CD14-positive monocyte (primary cell): ENCODE data around the gene FEM1A. TPM values are rescaled to one million over a fixed set of nuclear protein-coding genes. Genes with fewer than 3 reads are reported as not detected.

Experiments used
- DNase-seq, 3 donors: peaks; one replicate each; pipeline ENCODE4 v3.0.0-alpha.2; 2011 to 2022
- H2AFZ ChIP-seq: 2 replicates; pipeline ENCODE4 v1.6.0; 2012; ENCODE audit warnings: mild to moderate bottlenecking, low read depth, low read length, inconsistent platforms; ENCODE audit not compliant: insufficient read depth, poor library complexity, severe bottlenecking
- H3K27ac ChIP-seq, 2 donors: 1 replicate in 1 of 2; 2 replicates in 1 of 2; pipeline ENCODE4 v1.5.1; 2012 to 2013; ENCODE audit warnings: low read length in 2 of 2, control low read depth in 1 of 2, inconsistent platforms in 1 of 2, low read depth in 1 of 2, mild to moderate bottlenecking in 1 of 2
- H3K27me3 ChIP-seq, 2 donors: one replicate each; pipeline versions ENCODE4 v1.6.0 to v1.6.1; 2011 to 2013; ENCODE audit warnings: low read length in 2 of 2; ENCODE audit not compliant: control insufficient read depth in 2 of 2, insufficient read depth in 2 of 2
- H3K36me3 ChIP-seq, 2 donors: replicated peaks in 1 of 2; 1 replicate in 1 of 2; 2 replicates in 1 of 2; pipeline versions ENCODE4 v1.5.1 to v1.6.1; 2012 to 2013; ENCODE audit warnings: low read length in 2 of 2, control low read depth in 1 of 2, inconsistent platforms in 1 of 2, mild to moderate bottlenecking in 1 of 2; ENCODE audit not compliant: insufficient read depth in 2 of 2, control insufficient read depth in 1 of 2
- H3K4me1 ChIP-seq, 2 donors: 1 replicate in 1 of 2; 2 replicates in 1 of 2; pipeline versions ENCODE4 v1.5.1 to v1.6.1; 2012 to 2013; ENCODE audit warnings: low read length in 2 of 2, control low read depth in 1 of 2, inconsistent platforms in 1 of 2, mild to moderate bottlenecking in 1 of 2, moderate library complexity in 1 of 2; ENCODE audit not compliant: insufficient read depth in 2 of 2, control insufficient read depth in 1 of 2
- H3K4me2 ChIP-seq: replicated peaks from 2 replicates; pipeline ENCODE3; 2012; ENCODE audit warnings: low read length, moderate library complexity, mild to moderate bottlenecking; ENCODE audit not compliant: poor library complexity, severe bottlenecking; ENCODE audit errors: extremely low read depth
- H3K4me3 ChIP-seq, 3 experiments: fragments of 200-600 bp in 1 of 3; sonication (generic) in 1 of 3; replicated peaks in 1 of 3; 1 replicate in 2 of 3; 2 replicates in 1 of 3; pipeline ENCODE4 v1.5.1; 2011 to 2013; ENCODE audit warnings: low read length in 3 of 3, mild to moderate bottlenecking in 3 of 3, control low read depth in 2 of 3, low read depth in 2 of 3, inconsistent platforms in 1 of 3, moderate library complexity in 1 of 3
- H3K79me2 ChIP-seq: 2 replicates; pipeline ENCODE4 v1.6.0; 2012; ENCODE audit warnings: mild to moderate bottlenecking, control low read depth, inconsistent platforms, low read length, moderate library complexity; ENCODE audit not compliant: insufficient read depth
- H3K9ac ChIP-seq: 2 replicates; pipeline ENCODE4 v1.6.0; 2017; ENCODE audit warnings: low read length, mild to moderate bottlenecking; ENCODE audit not compliant: insufficient read depth, poor library complexity, severe bottlenecking
- H3K9me3 ChIP-seq, 2 donors: replicated peaks in 1 of 2; 1 replicate in 1 of 2; 2 replicates in 1 of 2; pipeline versions ENCODE4 v1.5.1 to v1.6.1; 2012 to 2013; ENCODE audit warnings: low read length in 2 of 2, control low read depth in 1 of 2; ENCODE audit not compliant: control insufficient read depth in 1 of 2, insufficient read depth in 1 of 2
- H4K20me1 ChIP-seq: 2 replicates; pipeline ENCODE4 v1.6.0; 2012; ENCODE audit warnings: mild to moderate bottlenecking, low read length, control low read depth, moderate library complexity; ENCODE audit not compliant: insufficient read depth
- H3K27ac Mint-ChIP-seq, 7 donors: one replicate each; pipeline ENCODE4 v1.8.0; 2020; ENCODE audit warnings: mild to moderate bottlenecking in 7 of 7, mixed read lengths in 7 of 7, moderate library complexity in 6 of 7, inconsistent platforms in 2 of 7
- H3K27me3 Mint-ChIP-seq, 3 donors: one replicate each; pipeline ENCODE4 v1.8.0; 2021 to 2022; ENCODE audit warnings: low read depth in 3 of 3, mild to moderate bottlenecking in 3 of 3, mixed read lengths in 3 of 3, moderate library complexity in 3 of 3, inconsistent platforms in 1 of 3
- H3K36me3 Mint-ChIP-seq, 2 donors: one replicate each; pipeline ENCODE4 v1.8.0; 2020; ENCODE audit warnings: mixed read lengths in 2 of 2, inconsistent platforms in 1 of 2, mild to moderate bottlenecking in 1 of 2
- H3K4me1 Mint-ChIP-seq: one replicate; pipeline ENCODE4 v1.8.0; 2020; ENCODE audit warnings: mild to moderate bottlenecking, mixed read lengths
- H3K4me3 Mint-ChIP-seq, 2 donors: one replicate each; pipeline ENCODE4 v1.8.0; 2020; ENCODE audit warnings: mild to moderate bottlenecking in 2 of 2, mixed read lengths in 2 of 2, moderate library complexity in 1 of 2
- H3K9me3 Mint-ChIP-seq, 7 donors: one replicate each; pipeline ENCODE4 v1.8.0; 2020 to 2022; ENCODE audit warnings: mixed read lengths in 7 of 7, mild to moderate bottlenecking in 6 of 7, moderate library complexity in 6 of 7, inconsistent platforms in 2 of 7
- CTCF ChIP-seq: fragments of 200-600 bp; IDR thresholded peaks from one replicate; pipeline ENCODE4 v1.8.0; 2022; ENCODE audit warnings: antibody characterized with exemption, mild to moderate bottlenecking
- WGBS: methylation state at CpG from one replicate; pipeline ENCODE4 v1.1.5; 2013; ENCODE audit warnings: missing lambda C conversion rate; ENCODE audit not compliant: insufficient coverage; 5-methylcytosine and 5-hydroxymethylcytosine counted together
- intact Hi-C, 2 donors: fragments of 100-400 bp; cut with micrococcal nuclease; formaldehyde crosslinking; loops; one replicate each; pipeline versions ENCODE4 v1.15.0 to v1.15.1; 2023
- polyA plus RNA-seq, 3 donors: library from polyadenylated mRNA; depleted of rRNA in 1 of 3; unstranded in 2 of 3; stranded (reverse) in 1 of 3; fragments of 300-500 nt in 2 of 3; fragments of >200 nt in 1 of 3; fragmentation: Illumina TruSeq in 2 of 3; gene quantifications; 1 replicate in 2 of 3; 2 replicates in 1 of 3; pipeline ENCODE4 v1.2.3, GENCODE V29; 2012 to 2021

Gene FEM1A
- polyA plus RNA-seq, 3 donors, result 2.1 to 4.2 (median 2.4) TPM

- peak overlapping the region; percentile 65 to 83 for H3K4me3 Mint-ChIP-seq
- H3K4me1 ChIP-seq, result peaks cover 56 to 59% of the 10 kb centered on the region in 2 donors
- peaks cover 34 to 43% of the 10 kb centered on the region in 2 donors for H3K36me3 Mint-ChIP-seq
- peaks cover 39% of the 10 kb centered on the region for H3K4me1 Mint-ChIP-seq
- intact Hi-C loops, result no loop called here
- H3K9me3 Mint-ChIP-seq, result peaks cover 0 to 4% (median 0%) of the 10 kb centered on the region in 7 donors
- peak overlapping the region; percentile 14 to 71 (median 14) for H3K4me3 ChIP-seq
- H4K20me1 ChIP-seq, result peaks cover 58% of the 10 kb centered on the region
- peaks cover 29 to 41% of the 10 kb centered on the region in 2 donors for H3K36me3 ChIP-seq
- peak overlapping the region; percentile 81 to 100 (median 90) for H3K27ac Mint-ChIP-seq
- no peak overlapping the region for H2AFZ ChIP-seq
- H3K27me3 ChIP-seq, result no peaks in the 10 kb centered on the region
- peaks cover 0 to 6% (median 0%) of the 10 kb centered on the region in 3 donors for H3K27me3 Mint-ChIP-seq
- WGBS, result 31% methylated on average over 15 of the region's 28 CpGs
- no peaks in the 10 kb centered on the region for H3K9me3 ChIP-seq
- TF ChIP-seq CTCF, result no peak
- peak overlapping the region; percentile 26 to 67 for H3K27ac ChIP-seq
- H3K4me2 ChIP-seq, result peak overlapping the region; percentile 75
- DNase-seq, result peak; percentile 88 to 95 (median 92)
- peaks cover 22% of the 10 kb centered on the region for H3K79me2 ChIP-seq
- no peak overlapping the region for H3K9ac ChIP-seq
Measured at GRCh38 chr19:4815426-4816201, 24.1 kb downstream of the FEM1A start.

GRCh38 chr19:4816202-4816949 lies 24.8 kb downstream of the FEM1A start:
- peaks cover 0 to 6% (median 0%) of the 10 kb centered on the region in 3 donors for H3K27me3 Mint-ChIP-seq
- Histone ChIP-seq H3K9me3 (no peaks in the 10 kb centered on the region), H3K27ac (peak overlapping the region; percentile 26 to 67), H3K4me2 (peak overlapping the region; percentile 75), H3K9ac (no peak overlapping the region), H3K36me3 (peaks cover 29 to 41% of the 10 kb centered on the region in 2 donors), H3K4me1 (peaks cover 48 to 51% of the 10 kb centered on the region in 2 donors), H3K4me3 (peak overlapping the region in 1 of 3 experiments; percentile 71), H3K27me3 (no peaks in the 10 kb centered on the region), H4K20me1 (peaks cover 65% of the 10 kb centered on the region), H3K79me2 (peaks cover 30% of the 10 kb centered on the region), H2AFZ (no peak overlapping the region)
- H3K27ac Mint-ChIP-seq, result peak overlapping the region in 5 of 7 donors; percentile 36 to 100 (median 78)
- H3K4me3 Mint-ChIP-seq, result no peak overlapping the region
- DNase-seq, result no peak
- H3K9me3 Mint-ChIP-seq, result peaks cover 0 to 4% (median 0%) of the 10 kb centered on the region in 7 donors
- H3K4me1 Mint-ChIP-seq, result peaks cover 32% of the 10 kb centered on the region
- intact Hi-C loops, result no loop called here
- TF ChIP-seq CTCF, result no peak
- 97% methylated on average over 30 of the region's 35 CpGs for WGBS
- peaks cover 35 to 48% of the 10 kb centered on the region in 2 donors for H3K36me3 Mint-ChIP-seq
